Neural progenitor cell (in vitro differentiated cells): ENCODE data around the gene FGF19. TPM values are rescaled to one million over a fixed set of nuclear protein-coding genes. Genes with fewer than 3 reads are reported as not detected.

Experiments used
- DNase-seq: peaks from one replicate; pipeline ENCODE4 v3.0.0-alpha.2; 2016; ENCODE audit warnings: low spot score
- H2AFZ ChIP-seq: fragments of 200-600 bp; sonication (generic); replicated peaks from 2 replicates; pipeline ENCODE4 v1.6.1; 2016; ENCODE audit warnings: antibody characterized with exemption
- H3F3A ChIP-seq: fragments of 200-600 bp; sonication (generic); 2 replicates; pipeline ENCODE4 v1.6.1; 2016; ENCODE audit warnings: antibody characterized with exemption, low read depth
- H3K27ac ChIP-seq: fragments of 200-600 bp; sonication (generic); 2 replicates; pipeline ENCODE4 v1.5.1; 2016; ENCODE audit warnings: mild to moderate bottlenecking
- H3K27me3 ChIP-seq: fragments of 200-600 bp; sonication (generic); 2 replicates; pipeline ENCODE4 v1.6.1; 2016; ENCODE audit warnings: mild to moderate bottlenecking, moderate library complexity
- H3K36me3 ChIP-seq: fragments of 200-600 bp; sonication (generic); 2 replicates; pipeline ENCODE4 v1.5.1; 2016
- H3K4me1 ChIP-seq: fragments of 200-600 bp; sonication (generic); 2 replicates; pipeline ENCODE4 v1.6.1; 2016; ENCODE audit warnings: mixed run types
- H3K4me2 ChIP-seq: fragments of 200-600 bp; sonication (generic); 2 replicates; pipeline ENCODE4 v1.6.1; 2016
- H3K4me3 ChIP-seq: fragments of 200-600 bp; sonication (generic); 2 replicates; pipeline ENCODE4 v1.5.1; 2016
- H3K79me2 ChIP-seq: fragments of 200-600 bp; sonication (generic); 2 replicates; pipeline ENCODE4 v1.6.1; 2016; ENCODE audit warnings: low read depth
- H3K9ac ChIP-seq: fragments of 200-600 bp; sonication (generic); 2 replicates; pipeline ENCODE4 v1.6.1; 2016
- H3K9me3 ChIP-seq: fragments of 200-600 bp; sonication (generic); 2 replicates; pipeline ENCODE4 v1.5.1; 2016; ENCODE audit warnings: low read depth
- H4K20me1 ChIP-seq: fragments of 200-600 bp; sonication (generic); 2 replicates; pipeline ENCODE4 v1.6.1; 2016; ENCODE audit warnings: low read depth
- H3K27ac Mint-ChIP-seq: 3 replicates; pipeline ENCODE4 v1.8.0; 2021; ENCODE audit warnings: mixed read lengths
- H3K27me3 Mint-ChIP-seq: 2 replicates; pipeline ENCODE4 v1.8.0; 2022; ENCODE audit warnings: low read depth, mild to moderate bottlenecking, inconsistent platforms, moderate library complexity, mixed read lengths; ENCODE audit not compliant: insufficient read depth
- H3K36me3 Mint-ChIP-seq: 3 replicates; pipeline ENCODE4 v1.8.0; 2021; ENCODE audit warnings: mixed read lengths
- H3K4me1 Mint-ChIP-seq: 3 replicates; pipeline ENCODE4 v1.8.0; 2021; ENCODE audit warnings: mixed read lengths
- H3K4me3 Mint-ChIP-seq: 3 replicates; pipeline ENCODE4 v1.8.0; 2021; ENCODE audit warnings: mild to moderate bottlenecking, moderate library complexity, mixed read lengths
- H3K9me3 Mint-ChIP-seq: 3 replicates; pipeline ENCODE4 v1.8.0; 2020; ENCODE audit warnings: mixed read lengths
- CTCF ChIP-seq: fragments of 200-600 bp; sonication (generic); IDR thresholded peaks from 2 replicates; pipeline ENCODE4 v1.5.1; 2017; ENCODE audit warnings: antibody characterized with exemption, mild to moderate bottlenecking
- EZH2 ChIP-seq: fragments of 200-600 bp; sonication (generic); IDR thresholded peaks from 2 replicates; pipeline ENCODE4 v1.6.1; 2017; ENCODE audit warnings: antibody characterized with exemption, mild to moderate bottlenecking, moderate library complexity
- EZH2phosphoT487 ChIP-seq: fragments of 200-600 bp; sonication (generic); IDR thresholded peaks from 2 replicates; pipeline ENCODE4 v1.6.1; 2017; ENCODE audit warnings: antibody characterized with exemption
- total RNA-seq: library from RNA; depleted of rRNA; stranded (reverse); fragments of >200 nt; gene quantifications from 2 replicates; pipeline ENCODE4 v1.2.3, GENCODE V29; 2015; ENCODE audit warnings: low replicate concordance

The FGF19 gene
- 0.09 TPM in 1 of 2 replicates, not detected in the other for total RNA-seq

- Histone ChIP-seq H3K4me3 (peak within 1 kb of the TSS; percentile 48), H2AFZ (peak within 1 kb of the TSS; percentile 22)
- H3K36me3 Mint-ChIP-seq, result no peaks in the 10 kb centered on the region
These were observed at the start of gene FGF19 for GRCh38 chr11:69703768-69704507. FGF19 (minus strand) TSS chr11:69704022; CDS start chr11:69703876, 146 bp downstream.

GRCh38 chr11:69752890-69753289, 49.1 kb upstream of the FGF19 start:
- Histone ChIP-seq H3K27ac (no peak overlapping the region), H3K4me2 (no peak overlapping the region), H3K79me2 (no peaks in the 10 kb centered on the region), H3K9ac (no peak overlapping the region), H3K4me1 (no peaks in the 10 kb centered on the region), H4K20me1 (no peaks in the 10 kb centered on the region), H3K27me3 (no peaks in the 10 kb centered on the region), H2AFZ (no peak overlapping the region), H3K4me3 (no peak overlapping the region), H3K9me3 (no peaks in the 10 kb centered on the region), H3F3A (no peaks in the 10 kb centered on the region), H3K36me3 (no peaks in the 10 kb centered on the region)
- TF ChIP-seq CTCF, result no peak
- TF ChIP-seq EZH2phosphoT487, result no peak
- TF ChIP-seq EZH2, result no peak
- H3K36me3 Mint-ChIP-seq, result no peaks in the 10 kb centered on the region
- H3K27me3 Mint-ChIP-seq, result peaks cover 16% of the 10 kb centered on the region
- H3K27ac Mint-ChIP-seq, result no peak overlapping the region
- H3K4me3 Mint-ChIP-seq, result no peak overlapping the region
- peaks cover 4% of the 10 kb centered on the region for H3K4me1 Mint-ChIP-seq
- H3K9me3 Mint-ChIP-seq, result peaks cover 2% of the 10 kb centered on the region
- no peak for DNase-seq

More at GRCh38 chr11:69703768-69704507, at the start of gene FGF19:
- Mint-ChIP-seq H3K4me1 (peaks cover 45% of the 10 kb centered on the region), H3K9me3 (no peaks in the 10 kb centered on the region), H3K27ac (no peak within 1 kb of the TSS), H3K4me3 (peak within 1 kb of the TSS; percentile 85), H3K27me3 (peaks cover 44% of the 10 kb centered on the region)
- Histone ChIP-seq H4K20me1 (peaks cover 28% of the 10 kb centered on the region), H3K9ac (no peak within 1 kb of the TSS), H3K4me1 (peaks cover 47% of the 10 kb centered on the region), H3K27ac (no peak within 1 kb of the TSS), H3F3A (peaks cover 56% of the 10 kb centered on the region), H3K27me3 (peaks cover 59% of the 10 kb centered on the region), H3K9me3 (no peaks in the 10 kb centered on the region), H3K79me2 (no peaks in the 10 kb centered on the region), H3K36me3 (no peaks in the 10 kb centered on the region), H3K4me2 (peak within 1 kb of the TSS; percentile 97)
- TF ChIP-seq EZH2 (peak; percentile 93), CTCF (no peak), EZH2phosphoT487 (peak; percentile 88)
- DNase-seq, result peak; percentile 78

DNA sequence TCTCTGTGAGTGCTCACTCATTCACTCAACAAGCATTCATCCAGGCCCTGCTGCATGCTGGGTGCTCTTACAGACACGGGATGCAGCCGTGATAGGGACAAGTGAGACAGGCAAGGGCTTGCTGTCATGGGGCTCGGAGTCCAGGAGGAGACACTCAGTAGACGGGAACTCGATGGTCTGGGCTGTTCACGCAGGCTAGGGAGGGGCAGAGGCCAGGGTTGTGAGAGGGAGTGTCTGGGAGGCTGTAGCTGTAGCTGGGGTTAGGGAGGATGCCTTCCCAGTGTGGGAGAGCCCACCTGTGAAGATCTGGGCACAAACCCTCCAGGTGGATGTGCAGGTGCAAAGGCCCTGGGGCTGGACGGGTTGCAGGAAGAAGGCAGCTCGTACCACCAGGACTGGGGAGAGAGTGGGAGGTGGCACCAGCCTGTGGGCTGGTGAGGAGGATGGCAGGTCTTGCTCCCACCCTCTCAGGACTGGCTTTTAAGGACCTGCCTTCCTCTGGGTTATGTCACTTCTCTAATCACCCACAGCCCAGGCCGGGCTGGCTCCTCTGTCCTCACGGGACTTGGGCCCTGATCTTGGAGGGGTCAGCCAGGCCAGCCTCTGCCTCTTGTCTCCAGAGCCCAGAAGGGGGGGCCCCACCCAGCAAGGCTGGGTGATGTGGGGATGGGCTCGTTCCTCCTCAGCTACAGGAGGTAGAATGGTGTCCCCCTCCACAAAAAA, 47.2 kb upstream of the FGF19 start:
- Mint-ChIP-seq H3K9me3 (peaks cover 1% of the 10 kb centered on the region), H3K36me3 (no peaks in the 10 kb centered on the region), H3K4me1 (peaks cover 11% of the 10 kb centered on the region), H3K27ac (no peak overlapping the region), H3K4me3 (no peak overlapping the region), H3K27me3 (peaks cover 18% of the 10 kb centered on the region)
- no peak overlapping the region for H3K9ac ChIP-seq
- TF ChIP-seq EZH2phosphoT487 (no peak), CTCF (no peak), EZH2 (no peak)
- no peaks in the 10 kb centered on the region for H3K9me3 ChIP-seq
- no peaks in the 10 kb centered on the region for H3K36me3 ChIP-seq
- no peaks in the 10 kb centered on the region for H3K27me3 ChIP-seq
- no peak overlapping the region for H3K4me2 ChIP-seq
- H3K4me3 ChIP-seq, result no peak overlapping the region
- no peaks in the 10 kb centered on the region for H3F3A ChIP-seq
- no peak for DNase-seq
- no peak overlapping the region for H2AFZ ChIP-seq
- no peaks in the 10 kb centered on the region for H3K79me2 ChIP-seq
- no peak overlapping the region for H3K27ac ChIP-seq
- H4K20me1 ChIP-seq, result no peaks in the 10 kb centered on the region
- H3K4me1 ChIP-seq, result peaks cover 6% of the 10 kb centered on the region
